Umbilical cord (tissue), 2 donors: ENCODE measurements around the gene AGPAT1. TPM values are rescaled to one million over a fixed set of nuclear protein-coding genes. Genes with fewer than 3 reads are reported as not detected.
A peak's percentile ranks its signal among the peaks of the same experiment; 100 is the strongest.
"Not testable (repeated sequence)": the region's sequence is repeated elsewhere in the genome, so short reads cannot be mapped to it uniquely, and the experiment has no call there.

Experiments
- DNase-seq: peaks from one replicate; pipeline ENCODE4 v3.0.0-alpha.2; 2015; ENCODE audit warnings: low spot score
- total RNA-seq: library from RNA; depleted of rRNA; stranded (reverse); fragments of >200 nt; gene quantifications from one replicate; pipeline ENCODE4 v1.2.3, GENCODE V29; 2014; ENCODE audit warnings: low replicate concordance; ENCODE audit not compliant: insufficient read depth

AGPAT1 gene
- total RNA-seq, 1 donor from 2014 or later = 11.1 TPM

- DNase-seq = no peak
Observed at GRCh38 chr6:32198866-32199265, 23.0 kb upstream of the AGPAT1 start.

- DNase-seq = no peak
Observed at GRCh38 chr6:32198345-32198696, 22.4 kb upstream of the AGPAT1 start.

- peak; percentile 55 for DNase-seq
Observed at GRCh38 chr6:32196682-32197616, 21.1 kb upstream of the AGPAT1 start.

GRCh38 chr6:32195902-32196681, 20.2 kb upstream of the AGPAT1 start:
- peak; percentile 92 for DNase-seq

- peak; percentile 100 for DNase-seq
Observed at GRCh38 chr6:32195652-32195901, 19.7 kb upstream of the AGPAT1 start.

- DNase-seq = peak; percentile 77
Observed at GRCh38 chr6:32194825-32195651, 19.2 kb upstream of the AGPAT1 start.

- DNase-seq = no peak
Observed at GRCh38 chr6:32194388-32194787, 18.5 kb upstream of the AGPAT1 start.

GRCh38 chr6:32193096-32193495, 17.2 kb upstream of the AGPAT1 start:
- not testable (repeated sequence) for DNase-seq

- DNase-seq = peak; percentile 62
Observed at GRCh38 chr6:32192608-32193039, 16.7 kb upstream of the AGPAT1 start, which contains the start of gene GPSM3. GPSM3 (minus strand) TSS chr6:32192643; CDS start chr6:32192513, 130 bp downstream.

GRCh38 chr6:32191696-32192607, 16.1 kb upstream of the AGPAT1 start:
- no peak for DNase-seq

GRCh38 chr6:32190911-32191677, 15.2 kb upstream of the AGPAT1 start:
- DNase-seq = no peak

- DNase-seq = peak; percentile 97
Observed at GRCh38 chr6:32190054-32190851, 14.4 kb upstream of the AGPAT1 start, which contains the start of gene PBX2. PBX2 (minus strand) TSS chr6:32190202; CDS start chr6:32189915, 287 bp downstream.

GRCh38 chr6:32189742-32190053, 13.8 kb upstream of the AGPAT1 start:
- DNase-seq = peak; percentile 49

GRCh38 chr6:32189069-32189741, 13.3 kb upstream of the AGPAT1 start:
- no peak for DNase-seq

- peak; percentile 65 for DNase-seq
Observed at GRCh38 chr6:32188381-32189068, 12.6 kb upstream of the AGPAT1 start.

GRCh38 chr6:32187725-32188380, 12.0 kb upstream of the AGPAT1 start:
- not testable (repeated sequence) for DNase-seq

- no peak for DNase-seq
Observed at GRCh38 chr6:32187009-32187709, 11.3 kb upstream of the AGPAT1 start.
